Measurements from ENCODE around the gene DHX30.

GRCh38 chr3:47758261-47759025 lies 44.5 kb upstream of the DHX30 start:
- TF ChIP-seq CTCF (IDR thresholded peaks at IDR 0.05) (no peak), POLR2AphosphoS5 (IDR thresholded peaks at IDR 0.05; ENCODE audit: insufficient read depth in 1 of 2, low read depth in 1 of 2) (no peak)
